ENCODE measurements around the gene SLC16A7.

The SLC16A7 gene

GRCh38 chr12:59632408-59632807 lies 36.6 kb downstream of the SLC16A7 start:
- TF ChIP-seq, protein P1, sequence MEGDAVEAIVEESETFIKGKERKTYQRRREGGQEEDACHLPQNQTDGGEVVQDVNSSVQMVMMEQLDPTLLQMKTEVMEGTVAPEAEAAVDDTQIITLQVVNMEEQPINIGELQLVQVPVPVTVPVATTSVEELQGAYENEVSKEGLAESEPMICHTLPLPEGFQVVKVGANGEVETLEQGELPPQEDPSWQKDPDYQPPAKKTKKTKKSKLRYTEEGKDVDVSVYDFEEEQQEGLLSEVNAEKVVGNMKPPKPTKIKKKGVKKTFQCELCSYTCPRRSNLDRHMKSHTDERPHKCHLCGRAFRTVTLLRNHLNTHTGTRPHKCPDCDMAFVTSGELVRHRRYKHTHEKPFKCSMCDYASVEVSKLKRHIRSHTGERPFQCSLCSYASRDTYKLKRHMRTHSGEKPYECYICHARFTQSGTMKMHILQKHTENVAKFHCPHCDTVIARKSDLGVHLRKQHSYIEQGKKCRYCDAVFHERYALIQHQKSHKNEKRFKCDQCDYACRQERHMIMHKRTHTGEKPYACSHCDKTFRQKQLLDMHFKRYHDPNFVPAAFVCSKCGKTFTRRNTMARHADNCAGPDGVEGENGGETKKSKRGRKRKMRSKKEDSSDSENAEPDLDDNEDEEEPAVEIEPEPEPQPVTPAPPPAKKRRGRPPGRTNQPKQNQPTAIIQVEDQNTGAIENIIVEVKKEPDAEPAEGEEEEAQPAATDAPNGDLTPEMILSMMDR (IDR thresholded peaks at IDR 0.05; ENCODE audit: low read depth, low read length): no peak
- DNase-seq (ENCODE audit: low read depth, low spot score): no peak
- in situ Hi-C loops (cut with HindIII; ENCODE audit: low sequenced_read_pairs): no loop called here

GRCh38 chr12:59634254-59634653 lies 38.4 kb downstream of the SLC16A7 start:
- TF ChIP-seq, protein P1 (IDR thresholded peaks at IDR 0.05; ENCODE audit: low read depth, low read length): no peak
- DNase-seq (ENCODE audit: low read depth, low spot score): no peak
- no peak overlapping the region for H3K4me3 ChIP-seq (ENCODE audit: low read depth, low read length)
- in situ Hi-C loops (cut with HindIII; ENCODE audit: low sequenced_read_pairs): no loop called here

More at GRCh38 chr12:59632408-59632807, 36.6 kb downstream of the SLC16A7 start:
- H3K4me3 ChIP-seq (ENCODE audit: low read depth, low read length): no peak overlapping the region

DNA sequence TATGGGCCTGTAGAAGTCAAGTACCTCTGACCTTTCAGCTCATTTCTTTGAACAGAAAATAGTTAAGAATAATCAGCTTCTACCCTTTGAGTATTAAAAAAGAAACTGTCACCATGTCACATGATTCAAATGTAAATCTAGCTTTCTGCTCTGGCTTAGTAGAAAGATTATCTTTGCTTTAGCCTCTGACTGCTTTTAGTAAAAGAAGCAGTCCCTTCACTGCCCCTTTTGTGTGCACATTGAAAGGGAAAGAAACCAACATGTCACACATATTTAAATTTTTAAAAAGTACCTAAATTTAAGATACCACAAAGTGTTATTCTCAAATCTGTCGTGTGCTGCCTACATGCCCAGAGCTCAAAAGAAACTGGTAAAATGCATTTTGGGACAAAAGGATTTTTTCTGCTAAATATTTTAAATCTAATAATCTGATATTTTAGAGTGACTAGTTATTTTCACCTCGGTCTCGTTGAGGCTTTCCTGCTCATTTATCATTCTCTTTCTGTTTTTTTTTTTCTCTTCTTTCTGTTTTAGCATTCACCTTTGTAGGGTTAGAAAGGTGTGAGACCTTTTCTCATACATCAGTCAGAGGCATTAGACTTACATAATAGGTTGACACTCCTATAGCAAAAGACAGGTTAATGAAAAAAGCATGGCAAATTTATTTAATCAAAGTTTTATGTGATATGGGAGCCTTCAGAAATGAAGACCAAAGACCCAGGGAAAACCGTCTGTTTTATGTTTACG lies 41.3 kb downstream of the SLC16A7 start:
- no peak overlapping the region for H3K4me3 ChIP-seq (ENCODE audit: low read depth, low read length)
- DNase-seq (ENCODE audit: low read depth, low spot score): no peak
- in situ Hi-C loops (cut with HindIII; ENCODE audit: low sequenced_read_pairs): no loop called here
- TF ChIP-seq, protein P1 (IDR thresholded peaks at IDR 0.05; ENCODE audit: low read depth, low read length): no peak

GRCh38 chr12:59637692-59638070 lies 41.9 kb downstream of the SLC16A7 start:
- in situ Hi-C loops (cut with HindIII; ENCODE audit: low sequenced_read_pairs): no loop called here
- no peak for DNase-seq (ENCODE audit: low read depth, low spot score)
- H3K4me3 ChIP-seq (ENCODE audit: low read depth, low read length): no peak overlapping the region
- TF ChIP-seq, protein P1 (IDR thresholded peaks at IDR 0.05; ENCODE audit: low read depth, low read length): no peak

DNA sequence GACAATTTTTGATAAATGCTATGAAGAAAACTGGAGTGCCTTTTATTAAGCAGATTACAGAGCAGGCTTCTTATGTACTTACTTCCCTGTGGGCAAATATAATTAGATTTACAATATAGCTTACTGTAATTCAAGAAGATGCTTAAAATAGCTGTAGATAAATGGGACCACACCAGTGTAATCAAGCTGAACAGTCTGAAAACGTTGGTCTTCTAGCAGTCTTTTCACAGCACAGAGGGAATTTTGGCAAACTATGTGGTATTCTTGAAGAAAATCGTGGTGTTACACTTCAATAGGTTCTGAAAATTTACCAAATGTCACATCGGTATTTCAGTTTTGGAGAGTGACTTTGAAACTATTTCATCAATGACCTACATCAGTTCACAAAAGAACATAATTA lies 47.7 kb downstream of the SLC16A7 start:
- in situ Hi-C loops (cut with HindIII; ENCODE audit: low sequenced_read_pairs): no loop called here

DNA sequence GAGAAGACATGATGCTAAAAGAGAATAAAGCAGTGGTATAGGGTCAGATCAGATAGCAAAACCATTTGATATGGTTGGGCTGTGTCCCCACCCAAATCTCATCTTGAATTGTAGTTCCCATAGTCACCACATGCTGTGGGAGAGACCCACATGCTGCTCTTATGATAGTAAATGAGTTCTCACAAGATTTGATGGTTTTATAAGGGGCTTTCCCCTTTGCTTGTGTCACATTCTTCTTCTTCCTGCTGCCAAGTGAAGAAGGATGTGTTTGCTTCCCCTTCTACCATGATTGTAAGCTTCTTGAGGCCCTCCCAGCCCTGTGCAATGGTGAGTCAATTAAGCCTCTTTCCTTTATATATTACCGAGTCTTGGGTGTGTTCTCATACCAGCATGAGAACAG lies 49.4 kb downstream of the SLC16A7 start:
- no peak overlapping the region for H3K4me3 ChIP-seq (ENCODE audit: low read depth, low read length)
- no peak for DNase-seq (ENCODE audit: low read depth, low spot score)
- TF ChIP-seq, protein P1 (IDR thresholded peaks at IDR 0.05; ENCODE audit: low read depth, low read length): no peak
- in situ Hi-C loops (cut with HindIII; ENCODE audit: low sequenced_read_pairs): no loop called here

More for the DNA sequence above, 47.7 kb downstream of the SLC16A7 start:
- no peak overlapping the region for H3K4me3 ChIP-seq (ENCODE audit: low read depth, low read length)
- TF ChIP-seq, protein P1 (IDR thresholded peaks at IDR 0.05; ENCODE audit: low read depth, low read length): no peak
- DNase-seq (ENCODE audit: low read depth, low spot score): no peak
